GM19463 (cell line): Measurements from ENCODE around the gene PCMT1.
"Not testable (repeated sequence)": the region's sequence is repeated elsewhere in the genome, so short reads cannot be mapped to it uniquely, and the experiment has no call there.

ENCODE experiments used
- ATAC-seq: cut with Tn5 transposase; IDR thresholded peaks from one replicate; pipeline ENCODE4 v1.9.1; 2021; ENCODE audit warnings: mild to moderate bottlenecking, moderate library complexity; ENCODE audit not compliant: unreplicated experiment

The PCMT1 gene

GRCh38 chr6:149809798-149810197 is 60.3 kb downstream of the PCMT1 start:
- ATAC-seq = no peak

- no peak for ATAC-seq
Observed at GRCh38 chr6:149813351-149813750, 63.8 kb downstream of the PCMT1 start.

- no peak for ATAC-seq
Observed at GRCh38 chr6:149815788-149816187, 66.2 kb downstream of the PCMT1 start.

- ATAC-seq = no peak
Observed at GRCh38 chr6:149820506-149820905, 71.0 kb downstream of the PCMT1 start.

- no peak for ATAC-seq
Observed at GRCh38 chr6:149821492-149821891, 72.0 kb downstream of the PCMT1 start.

- no peak for ATAC-seq
Observed at GRCh38 chr6:149823013-149823412, 73.5 kb downstream of the PCMT1 start.

GRCh38 chr6:149825292-149825691 is 75.8 kb downstream of the PCMT1 start:
- ATAC-seq = no peak

GRCh38 chr6:149830731-149831307 is 81.3 kb downstream of the PCMT1 start:
- ATAC-seq = no peak

- no peak for ATAC-seq
Observed at GRCh38 chr6:149831308-149831820, 81.8 kb downstream of the PCMT1 start.

GRCh38 chr6:149833651-149834050 is 84.1 kb downstream of the PCMT1 start:
- ATAC-seq = no peak

- no peak for ATAC-seq
Observed at GRCh38 chr6:149834513-149835481, 85.3 kb downstream of the PCMT1 start.

- no peak for ATAC-seq
Observed at GRCh38 chr6:149840345-149841075, 91.0 kb downstream of the PCMT1 start.

GRCh38 chr6:149842331-149842730 is 92.8 kb downstream of the PCMT1 start:
- ATAC-seq = no peak

GRCh38 chr6:149843051-149843633 is 93.6 kb downstream of the PCMT1 start:
- ATAC-seq = no peak

- ATAC-seq = not testable (repeated sequence)
Observed at GRCh38 chr6:149844036-149844435, 94.5 kb downstream of the PCMT1 start.

- ATAC-seq = no peak
Observed at GRCh38 chr6:149844480-149844879, 94.9 kb downstream of the PCMT1 start.

GRCh38 chr6:149845549-149845948 is 96.0 kb downstream of the PCMT1 start:
- ATAC-seq = no peak

- no peak for ATAC-seq
Observed at GRCh38 chr6:149846321-149846720, 96.8 kb downstream of the PCMT1 start.

GRCh38 chr6:149847939-149848267 is 98.4 kb downstream of the PCMT1 start:
- no peak for ATAC-seq

- ATAC-seq = not testable (repeated sequence)
Observed at GRCh38 chr6:149848343-149848742, 98.8 kb downstream of the PCMT1 start.

- ATAC-seq = no peak
Observed at GRCh38 chr6:149851461-149852110, 102.0 kb downstream of the PCMT1 start.
